HepG2 (cell line): ENCODE results near the gene MRPL14. TPM values are rescaled to one million over a fixed set of nuclear protein-coding genes. Genes with fewer than 3 reads are reported as not detected.
A peak's percentile ranks its signal among the peaks of the same experiment; 100 is the strongest.

ENCODE experiments used
- AGO1 ChIP-seq: fragments of 200-400 bp; formaldehyde crosslinking; IDR thresholded peaks from 2 replicates; pipeline ENCODE4 v1.6.1; 2017; ENCODE audit warnings: mild to moderate bottlenecking, low read depth, low read length, moderate library complexity; ENCODE audit not compliant: poor library complexity, severe bottlenecking
- ARID3A ChIP-seq: IDR thresholded peaks from 2 replicates; pipeline ENCODE4 v1.6.1; 2012; ENCODE audit warnings: low read depth, low read length, improper control_type of control experiment
- CTCF ChIP-seq: sonication (generic); formaldehyde crosslinking; IDR thresholded peaks from 2 replicates; pipeline ENCODE4 v1.5.0; 2020; ENCODE audit warnings: mild to moderate bottlenecking, missing genetic modification reagents, moderate library complexity
- E2F1 ChIP-seq: sonication (generic); formaldehyde crosslinking; IDR thresholded peaks from 2 replicates; pipeline ENCODE4 v1.5.0; 2020; ENCODE audit warnings: missing genetic modification reagents
- EHMT2 ChIP-seq: fragments of 200-600 bp; sonication (generic); IDR thresholded peaks from 2 replicates; pipeline ENCODE4 v1.7.0; 2017; ENCODE audit warnings: antibody characterized with exemption, low read depth, low read length, borderline replicate concordance
- ELF3 ChIP-seq: IDR thresholded peaks from 2 replicates; pipeline ENCODE4 v1.6.1; 2016; ENCODE audit warnings: missing genetic modification reagents, missing compliant biosample characterization
- MBD4 ChIP-seq: IDR thresholded peaks from 2 replicates; pipeline ENCODE4 v1.6.1; 2012; ENCODE audit warnings: low read length, inconsistent platforms, borderline replicate concordance
- MEIS2 ChIP-seq: sonication (generic); formaldehyde crosslinking; IDR thresholded peaks from 2 replicates; pipeline ENCODE4 v1.9.0; 2021; ENCODE audit warnings: mild to moderate bottlenecking, missing genetic modification reagents
- MYNN ChIP-seq: sonication (generic); formaldehyde crosslinking; IDR thresholded peaks from 2 replicates; pipeline ENCODE4 v1.4.0; 2020; ENCODE audit warnings: mild to moderate bottlenecking, low read depth, missing genetic modification reagents
- NPAS2 ChIP-seq: sonication (generic); formaldehyde crosslinking; IDR thresholded peaks from 2 replicates; pipeline ENCODE4 v1.8.0; 2022; ENCODE audit warnings: mild to moderate bottlenecking, missing genetic modification reagents, borderline replicate concordance
- PCBP1 ChIP-seq: fragments of 200-400 bp; formaldehyde crosslinking; IDR thresholded peaks from 2 replicates; pipeline ENCODE4 v1.6.1; 2017; ENCODE audit warnings: mild to moderate bottlenecking, low read depth, low read length, borderline replicate concordance
- PITX1 ChIP-seq: sonication (generic); formaldehyde crosslinking; IDR thresholded peaks from 2 replicates; pipeline ENCODE4 v1.5.1; 2020; ENCODE audit warnings: mild to moderate bottlenecking, missing genetic modification reagents
- RAD51 ChIP-seq: fragments of 450-650 bp; IDR thresholded peaks from 2 replicates; pipeline ENCODE4 v1.6.1; 2016; ENCODE audit warnings: borderline replicate concordance
- REPIN1 ChIP-seq: sonication (generic); formaldehyde crosslinking; IDR thresholded peaks from 2 replicates; pipeline ENCODE4 v1.8.0; 2022; ENCODE audit warnings: missing genetic modification reagents, low read depth, mild to moderate bottlenecking, borderline replicate concordance
- RFXANK ChIP-seq: IDR thresholded peaks from 2 replicates; pipeline ENCODE4 v1.6.1; 2016
- RXRA ChIP-seq: sonication (generic); formaldehyde crosslinking; IDR thresholded peaks from 2 replicates; pipeline ENCODE4 v1.5.1; 2020; ENCODE audit warnings: missing genetic modification reagents
- SCMH1 ChIP-seq: sonication (generic); formaldehyde crosslinking; IDR thresholded peaks from 2 replicates; pipeline ENCODE4 v1.9.0; 2021; ENCODE audit warnings: missing genetic modification reagents, mild to moderate bottlenecking, borderline replicate concordance
- SOX6 ChIP-seq, 2 experiments: fragments of 450-650 bp in 1 of 2; sonication (generic) in 1 of 2; formaldehyde crosslinking in 1 of 2; IDR thresholded peaks; 2 replicates each; pipeline versions ENCODE4 v1.4.0 to v1.6.1; 2017 to 2020; ENCODE audit warnings: antibody characterized with exemption in 1 of 2, mild to moderate bottlenecking in 1 of 2, missing genetic modification reagents in 1 of 2
- SP4 ChIP-seq: sonication (generic); formaldehyde crosslinking; IDR thresholded peaks from 2 replicates; pipeline ENCODE4 v1.8.1; 2023; ENCODE audit warnings: mild to moderate bottlenecking, missing genetic modification reagents
- ZBTB26 ChIP-seq: IDR thresholded peaks from 2 replicates; pipeline ENCODE4 v1.6.1; 2016; ENCODE audit warnings: missing compliant biosample characterization, missing genetic modification reagents, borderline replicate concordance
- ZFP1 ChIP-seq: IDR thresholded peaks from 2 replicates; pipeline ENCODE4 v1.6.1; 2016
- ZNF121 ChIP-seq: sonication (generic); formaldehyde crosslinking; IDR thresholded peaks from 2 replicates; pipeline ENCODE4 v1.5.0; 2020; ENCODE audit warnings: mild to moderate bottlenecking, missing genetic modification reagents
- ZNF282 ChIP-seq: fragments of 450-650 bp; IDR thresholded peaks from 2 replicates; pipeline ENCODE4 v1.6.1; 2018; ENCODE audit not compliant: partially characterized antibody
- ZNF317 ChIP-seq: sonication (generic); formaldehyde crosslinking; IDR thresholded peaks from 2 replicates; pipeline ENCODE4 v1.5.0; 2020; ENCODE audit warnings: mild to moderate bottlenecking, missing genetic modification reagents
- ZNF749 ChIP-seq: sonication (generic); formaldehyde crosslinking; IDR thresholded peaks from 2 replicates; pipeline ENCODE4 v1.8.0; 2022; ENCODE audit warnings: mild to moderate bottlenecking, missing genetic modification reagents, moderate library complexity, borderline replicate concordance
- polyA plus RNA-seq, 8 experiments: library from polyadenylated mRNA; depleted of rRNA in 3 of 8; stranded (reverse) in 7 of 8; unstranded in 1 of 8; fragments of >200 nt; fragmentation: Illumina TruSeq in 4 of 8; extraction: Trizol in 4 of 8; gene quantifications; 2 replicates each; pipeline versions ENCODE4 v1.2.1 to v1.2.3, GENCODE V29; 2011 to 2016; ENCODE audit warnings: low read depth in 4 of 8, missing spikeins in 1 of 8, mixed read lengths in 1 of 8; ENCODE audit not compliant: insufficient read depth in 1 of 8
- total RNA-seq, 5 experiments: library from RNA; depleted of rRNA; stranded (reverse); fragments of >200 nt; fragmentation: Illumina TruSeq; extraction: Trizol; gene quantifications; 2 replicates each; pipeline ENCODE4 v1.2.3, GENCODE V29; 2016; ENCODE audit warnings: low read depth in 1 of 5

Gene MRPL14
- total and polyA plus RNA-seq, 2 of the 13 experiments (the other 11 are each of a cell fraction or from before 2014, with no cell fraction given), result 157 to 178 TPM

GRCh38 chr6:44156494-44157151, 29.4 kb upstream of the MRPL14 start (continued):
- TF ChIP-seq NPAS2 (CRISPR knock-in tag) (no peak), RFXANK (CRISPR knock-in tag) (0 out of 2 replicates have a peak, but pooled peaks have one; percentile 69), ZFP1 (peak; percentile 92), REPIN1 (peak; percentile 98), MYNN (no peak), ZBTB26 (CRISPR knock-in tag) (peak; percentile 59; the same call in 1 of the 2 replicates), EHMT2 (peak; percentile 59; the same call in 1 of the 2 replicates), SCMH1 (CRISPR knock-in tag) (no peak), MEIS2 (CRISPR knock-in tag) (peak; percentile 88; the same call in 1 of the 2 replicates), ZNF121 (CRISPR knock-in tag) (peak; percentile 67), SP4 (CRISPR knock-in tag) (peak; percentile 34; the same call in 1 of the 2 replicates), ARID3A (0 out of 2 replicates have a peak, but pooled peaks have one; percentile 40), ZNF282 (no peak), ELF3 (CRISPR knock-in tag) (peak; percentile 89), E2F1 (CRISPR knock-in tag) (peak; percentile 79), PITX1 (peak; percentile 63), RAD51 (no peak), AGO1 (peak; percentile 43), ZNF749 (CRISPR knock-in tag) (no peak), CTCF (CRISPR knock-in tag) (no peak; the same call in 1 of the 2 replicates), MBD4 (no peak), ZNF317 (CRISPR knock-in tag) (0 out of 2 replicates have a peak, but pooled peaks have one; percentile 20), SOX6 (IDR thresholded peaks at IDR 0.05) (no peak), SOX6 (CRISPR knock-in tag; IDR thresholded peaks at IDR 0.05) (peak; percentile 92), RXRA (CRISPR knock-in tag) (peak; percentile 99), PCBP1 (0 out of 2 replicates have a peak, but pooled peaks have one; percentile 56)
